K562 (cell line): ENCODE data around the gene KAT7. TPM values are rescaled to one million over a fixed set of nuclear protein-coding genes. Genes with fewer than 3 reads are reported as not detected.

Source experiments
- CC2D1A ChIP-seq: fragments of 450-650 bp; IDR thresholded peaks from 2 replicates; pipeline ENCODE4 v1.6.1; 2017; ENCODE audit warnings: mild to moderate bottlenecking
- ESRRA ChIP-seq: fragments of 450-650 bp; IDR thresholded peaks from 2 replicates; pipeline ENCODE4 v1.6.1; 2014; ENCODE audit warnings: low read depth, mild to moderate bottlenecking, moderate library complexity, borderline replicate concordance
- FOXP1 ChIP-seq: sonication (generic); formaldehyde crosslinking; IDR thresholded peaks from 2 replicates; pipeline ENCODE4 v1.8.0; 2022; ENCODE audit warnings: mild to moderate bottlenecking, missing genetic modification reagents
- GABPA ChIP-seq: fragments of 200-800 bp; sonication (Bioruptor generic); conservative IDR thresholded peaks from 2 replicates; pipeline ENCODE4 v1.6.1; 2016; ENCODE audit warnings: low read depth, missing genetic modification characterization, missing compliant biosample characterization
- POLR2H ChIP-seq: IDR thresholded peaks from 2 replicates; pipeline ENCODE4 v1.6.1; 2016; ENCODE audit warnings: missing genetic modification characterization, low read depth, mild to moderate bottlenecking, control low read depth, missing compliant biosample characterization, moderate library complexity
- ZNF263 ChIP-seq: sonication (generic); formaldehyde crosslinking; IDR thresholded peaks from 2 replicates; pipeline ENCODE4 v1.8.0; 2022; ENCODE audit warnings: mild to moderate bottlenecking, missing genetic modification reagents, borderline replicate concordance
- ZNF764 ChIP-seq: fragments of 250-450 bp; sonication (Bioruptor Pico); IDR thresholded peaks from 2 replicates; pipeline ENCODE4 v1.4.0; 2020; ENCODE audit warnings: low read depth, mild to moderate bottlenecking, moderate library complexity
- polyA plus RNA-seq, 8 experiments: library from polyadenylated mRNA; depleted of rRNA in 4 of 8; stranded (reverse) in 5 of 8; unstranded in 3 of 8; fragments of >200 nt; fragmentation: Nextera tagmentation in 2 of 8; fragmentation: Illumina TruSeq in 1 of 8; extraction: Ambion mirVana in 2 of 8; extraction: Trizol in 1 of 8; gene quantifications; 2 replicates each; pipeline versions ENCODE4 v1.2.1 to v1.2.3, GENCODE V29; 2011 to 2014; ENCODE audit warnings: inconsistent platforms in 1 of 8, missing spikeins in 1 of 8
- total RNA-seq, 7 experiments: library from RNA; depleted of rRNA in 6 of 7; stranded (reverse); fragments of >200 nt in 6 of 7; fragmentation: Illumina TruSeq in 2 of 7; extraction: Trizol in 2 of 7; gene quantifications; 2 replicates each; pipeline versions ENCODE4 v1.2.1 to v1.2.3, GENCODE V29; 2011 to 2021; ENCODE audit warnings: low replicate concordance in 1 of 7
- TF ChIP-seq, protein P1 (sequence below): sonication (generic); formaldehyde crosslinking; IDR thresholded peaks from 2 replicates; pipeline ENCODE4 v1.8.1; 2023; ENCODE audit warnings: mild to moderate bottlenecking, missing genetic modification reagents
- TF ChIP-seq, protein P2 (sequence below): fragments of 450-650 bp; IDR thresholded peaks from 2 replicates; pipeline ENCODE4 v1.6.1; 2016
- TF ChIP-seq, protein P3 (sequence below): sonication (generic); formaldehyde crosslinking; IDR thresholded peaks from 2 replicates; pipeline ENCODE4 v1.9.0; 2022; ENCODE audit warnings: mild to moderate bottlenecking, missing genetic modification reagents
- TF ChIP-seq, protein P4 (sequence below): sonication (generic); formaldehyde crosslinking; IDR thresholded peaks from 2 replicates; pipeline ENCODE4 v1.8.0; 2023; ENCODE audit warnings: mild to moderate bottlenecking, missing genetic modification reagents
- TF ChIP-seq, protein P5 (sequence below): fragments of 450-650 bp; formaldehyde crosslinking; IDR thresholded peaks from 2 replicates; pipeline ENCODE4 v1.4.0; 2022; ENCODE audit warnings: missing genetic modification characterization

Gene KAT7
- total and polyA plus RNA-seq, 9 of the 15 experiments (the other 6 are each of a cell fraction or from before 2014, with no cell fraction given) = 10.8 to 57.3 (median 34.8) TPM

DNA sequence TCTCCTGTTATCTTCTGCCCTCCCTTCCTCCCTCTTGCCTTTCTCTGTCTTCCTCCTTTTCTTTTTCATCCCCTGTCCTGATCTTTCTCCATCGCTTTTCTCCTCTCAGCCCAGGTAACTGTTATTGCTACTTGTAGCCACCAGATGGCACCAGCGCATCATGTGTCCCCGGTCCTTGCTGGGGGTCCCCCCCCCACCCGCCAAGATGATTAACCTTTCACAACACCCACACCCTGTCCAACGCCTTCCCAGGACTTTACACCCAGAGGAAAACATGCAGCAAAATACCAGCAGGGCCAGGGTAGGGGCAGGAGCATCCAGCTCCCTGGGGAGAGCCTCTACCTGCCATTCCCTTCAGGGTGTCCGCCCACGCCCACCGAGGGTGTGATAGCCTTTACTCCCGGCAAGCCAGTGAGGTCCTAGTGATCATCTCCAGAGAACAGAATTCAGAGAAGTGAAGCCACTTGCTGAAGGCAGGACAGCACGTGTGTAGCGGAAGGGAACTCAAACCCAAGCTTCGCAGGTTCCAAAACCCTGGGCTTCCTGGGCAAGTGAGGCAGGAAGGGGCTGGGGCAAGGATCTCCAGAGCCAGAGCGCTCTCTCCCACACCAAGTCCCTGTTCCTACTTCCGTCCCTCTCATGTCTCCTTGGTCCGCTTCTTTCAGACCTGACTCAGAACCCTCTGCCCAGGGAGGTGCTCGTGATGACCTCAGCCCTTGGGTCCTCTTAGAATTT is 72.8 kb downstream of the KAT7 start (continued):
- TF ChIP-seq, protein P1, sequence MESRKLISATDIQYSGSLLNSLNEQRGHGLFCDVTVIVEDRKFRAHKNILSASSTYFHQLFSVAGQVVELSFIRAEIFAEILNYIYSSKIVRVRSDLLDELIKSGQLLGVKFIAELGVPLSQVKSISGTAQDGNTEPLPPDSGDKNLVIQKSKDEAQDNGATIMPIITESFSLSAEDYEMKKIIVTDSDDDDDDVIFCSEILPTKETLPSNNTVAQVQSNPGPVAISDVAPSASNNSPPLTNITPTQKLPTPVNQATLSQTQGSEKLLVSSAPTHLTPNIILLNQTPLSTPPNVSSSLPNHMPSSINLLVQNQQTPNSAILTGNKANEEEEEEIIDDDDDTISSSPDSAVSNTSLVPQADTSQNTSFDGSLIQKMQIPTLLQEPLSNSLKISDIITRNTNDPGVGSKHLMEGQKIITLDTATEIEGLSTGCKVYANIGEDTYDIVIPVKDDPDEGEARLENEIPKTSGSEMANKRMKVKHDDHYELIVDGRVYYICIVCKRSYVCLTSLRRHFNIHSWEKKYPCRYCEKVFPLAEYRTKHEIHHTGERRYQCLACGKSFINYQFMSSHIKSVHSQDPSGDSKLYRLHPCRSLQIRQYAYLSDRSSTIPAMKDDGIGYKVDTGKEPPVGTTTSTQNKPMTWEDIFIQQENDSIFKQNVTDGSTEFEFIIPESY (CRISPR knock-in tag) = no peak
- TF ChIP-seq, protein P2, sequence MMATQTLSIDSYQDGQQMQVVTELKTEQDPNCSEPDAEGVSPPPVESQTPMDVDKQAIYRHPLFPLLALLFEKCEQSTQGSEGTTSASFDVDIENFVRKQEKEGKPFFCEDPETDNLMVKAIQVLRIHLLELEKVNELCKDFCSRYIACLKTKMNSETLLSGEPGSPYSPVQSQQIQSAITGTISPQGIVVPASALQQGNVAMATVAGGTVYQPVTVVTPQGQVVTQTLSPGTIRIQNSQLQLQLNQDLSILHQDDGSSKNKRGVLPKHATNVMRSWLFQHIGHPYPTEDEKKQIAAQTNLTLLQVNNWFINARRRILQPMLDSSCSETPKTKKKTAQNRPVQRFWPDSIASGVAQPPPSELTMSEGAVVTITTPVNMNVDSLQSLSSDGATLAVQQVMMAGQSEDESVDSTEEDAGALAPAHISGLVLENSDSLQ = peak; percentile 11; the same call in 1 of the 2 replicates
- TF ChIP-seq, protein P3, sequence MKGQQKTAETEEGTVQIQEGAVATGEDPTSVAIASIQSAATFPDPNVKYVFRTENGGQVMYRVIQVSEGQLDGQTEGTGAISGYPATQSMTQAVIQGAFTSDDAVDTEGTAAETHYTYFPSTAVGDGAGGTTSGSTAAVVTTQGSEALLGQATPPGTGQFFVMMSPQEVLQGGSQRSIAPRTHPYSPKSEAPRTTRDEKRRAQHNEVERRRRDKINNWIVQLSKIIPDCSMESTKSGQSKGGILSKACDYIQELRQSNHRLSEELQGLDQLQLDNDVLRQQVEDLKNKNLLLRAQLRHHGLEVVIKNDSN (CRISPR knock-in tag) = peak; percentile 28; the same call in 1 of the 2 replicates
- TF ChIP-seq ESRRA = no peak
- no peak for TF ChIP-seq GABPA (tag)
- TF ChIP-seq, protein P4, sequence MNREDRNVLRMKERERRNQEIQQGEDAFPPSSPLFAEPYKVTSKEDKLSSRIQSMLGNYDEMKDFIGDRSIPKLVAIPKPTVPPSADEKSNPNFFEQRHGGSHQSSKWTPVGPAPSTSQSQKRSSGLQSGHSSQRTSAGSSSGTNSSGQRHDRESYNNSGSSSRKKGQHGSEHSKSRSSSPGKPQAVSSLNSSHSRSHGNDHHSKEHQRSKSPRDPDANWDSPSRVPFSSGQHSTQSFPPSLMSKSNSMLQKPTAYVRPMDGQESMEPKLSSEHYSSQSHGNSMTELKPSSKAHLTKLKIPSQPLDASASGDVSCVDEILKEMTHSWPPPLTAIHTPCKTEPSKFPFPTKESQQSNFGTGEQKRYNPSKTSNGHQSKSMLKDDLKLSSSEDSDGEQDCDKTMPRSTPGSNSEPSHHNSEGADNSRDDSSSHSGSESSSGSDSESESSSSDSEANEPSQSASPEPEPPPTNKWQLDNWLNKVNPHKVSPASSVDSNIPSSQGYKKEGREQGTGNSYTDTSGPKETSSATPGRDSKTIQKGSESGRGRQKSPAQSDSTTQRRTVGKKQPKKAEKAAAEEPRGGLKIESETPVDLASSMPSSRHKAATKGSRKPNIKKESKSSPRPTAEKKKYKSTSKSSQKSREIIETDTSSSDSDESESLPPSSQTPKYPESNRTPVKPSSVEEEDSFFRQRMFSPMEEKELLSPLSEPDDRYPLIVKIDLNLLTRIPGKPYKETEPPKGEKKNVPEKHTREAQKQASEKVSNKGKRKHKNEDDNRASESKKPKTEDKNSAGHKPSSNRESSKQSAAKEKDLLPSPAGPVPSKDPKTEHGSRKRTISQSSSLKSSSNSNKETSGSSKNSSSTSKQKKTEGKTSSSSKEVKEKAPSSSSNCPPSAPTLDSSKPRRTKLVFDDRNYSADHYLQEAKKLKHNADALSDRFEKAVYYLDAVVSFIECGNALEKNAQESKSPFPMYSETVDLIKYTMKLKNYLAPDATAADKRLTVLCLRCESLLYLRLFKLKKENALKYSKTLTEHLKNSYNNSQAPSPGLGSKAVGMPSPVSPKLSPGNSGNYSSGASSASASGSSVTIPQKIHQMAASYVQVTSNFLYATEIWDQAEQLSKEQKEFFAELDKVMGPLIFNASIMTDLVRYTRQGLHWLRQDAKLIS (CRISPR knock-in tag) = no peak
- no peak for TF ChIP-seq POLR2H (tag)
- peak; percentile 92; the same call in 1 of the 2 replicates for TF ChIP-seq CC2D1A
- TF ChIP-seq ZNF263 (CRISPR knock-in tag) = peak; percentile 29; the same call in 1 of the 2 replicates
- TF ChIP-seq ZNF764 (CRISPR knock-in tag) = no peak
- 0 out of 2 replicates have a peak, but pooled peaks have one; percentile 59 for TF ChIP-seq FOXP1 (CRISPR knock-in tag)
- TF ChIP-seq, protein P5, sequence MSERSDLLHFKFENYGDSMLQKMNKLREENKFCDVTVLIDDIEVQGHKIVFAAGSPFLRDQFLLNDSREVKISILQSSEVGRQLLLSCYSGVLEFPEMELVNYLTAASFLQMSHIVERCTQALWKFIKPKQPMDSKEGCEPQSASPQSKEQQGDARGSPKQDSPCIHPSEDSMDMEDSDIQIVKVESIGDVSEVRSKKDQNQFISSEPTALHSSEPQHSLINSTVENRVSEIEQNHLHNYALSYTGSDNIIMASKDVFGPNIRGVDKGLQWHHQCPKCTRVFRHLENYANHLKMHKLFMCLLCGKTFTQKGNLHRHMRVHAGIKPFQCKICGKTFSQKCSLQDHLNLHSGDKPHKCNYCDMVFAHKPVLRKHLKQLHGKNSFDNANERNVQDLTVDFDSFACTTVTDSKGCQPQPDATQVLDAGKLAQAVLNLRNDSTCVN (CRISPR knock-in tag) = 0 out of 2 replicates have a peak, but pooled peaks have one; percentile 13
